ENCODE results near the gene METTL1.
A peak's percentile ranks its signal among the peaks of the same experiment; 100 is the strongest.

The METTL1 gene

GRCh38 chr12:57727758-57728395, 44.0 kb downstream of the METTL1 start:
- Histone ChIP-seq H3K27me3 (ENCODE audit: control insufficient read depth in 3 of 3, insufficient read depth in 3 of 3, low read depth in 1 of 3, low read length in 3 of 3) (peaks cover 0 to 83% (median 18%) of the 10 kb centered on the region in 3 experiments), H2AK5ac (ENCODE audit: low read depth, low read length) (no peak overlapping the region), H4K8ac (ENCODE audit: low read depth, low read length) (no peak overlapping the region), H3K79me1 (ENCODE audit: low read depth, low read length) (no peaks in the 10 kb centered on the region), H3K9me3 (replicated peaks in 1 of 2; ENCODE audit: control insufficient read depth in 2 of 2, insufficient read depth in 1 of 2, low read depth in 1 of 2, low read length in 2 of 2) (peaks cover 0 to 3% of the 10 kb centered on the region in 2 donors), H3K4ac (ENCODE audit: low read length) (no peak overlapping the region), H3K23ac (ENCODE audit: low read depth, low read length, poor library complexity) (peak overlapping the region; percentile 97), H3K9ac (ENCODE audit: low read depth, low read length, poor library complexity) (no peak overlapping the region), H2BK5ac (ENCODE audit: low read length) (no peak overlapping the region), H3K14ac (ENCODE audit: low read length) (no peak overlapping the region), H2BK120ac (ENCODE audit: low read depth, low read length) (no peak overlapping the region), H2BK12ac (ENCODE audit: low read length) (no peak overlapping the region), H2BK15ac (ENCODE audit: low read length) (no peak overlapping the region), H3K4me1 (ENCODE audit: control insufficient read depth in 2 of 2, insufficient read depth in 1 of 2, low read depth in 1 of 2, low read length in 2 of 2) (peaks cover 0 to 7% of the 10 kb centered on the region in 2 donors), H3K27ac (replicated peaks; ENCODE audit: low read length) (no peak overlapping the region), H3K18ac (ENCODE audit: low read length) (no peak overlapping the region), H2AFZ (ENCODE audit: low read length) (no peak overlapping the region), H3K36me3 (replicated peaks in 1 of 2; ENCODE audit: control insufficient read depth in 2 of 2, insufficient read depth in 2 of 2, low read length in 2 of 2) (peaks cover 0 to 56% of the 10 kb centered on the region in 2 donors), H3K4me2 (ENCODE audit: insufficient read depth, low read length, poor library complexity, severe bottlenecking) (no peak overlapping the region), H3K4me3 (ENCODE audit: low read length in 2 of 2) (no peak overlapping the region), H4K91ac (ENCODE audit: low read depth, low read length, poor library complexity) (no peak overlapping the region)
- no CpG with 5 or more reads among the region's 21 CpGs for WGBS, 2 donors (ENCODE audit: extremely low coverage in 2 of 2, insufficient read length in 2 of 2, insufficient replicate concordance in 1 of 2)
- DNase-seq (ENCODE audit: low spot score): no peak

GRCh38 chr12:57726884-57727757, 44.8 kb downstream of the METTL1 start:
- no peak for DNase-seq (ENCODE audit: low spot score)
- H3K4ac ChIP-seq (ENCODE audit: low read length): no peak overlapping the region
- H3K23ac ChIP-seq (ENCODE audit: low read depth, low read length, poor library complexity): peak overlapping the region; percentile 97
- H3K4me2 ChIP-seq (ENCODE audit: insufficient read depth, low read length, poor library complexity, severe bottlenecking): peak overlapping the region; percentile 99
- H2BK120ac ChIP-seq (ENCODE audit: low read depth, low read length): no peak overlapping the region
- H3K27ac ChIP-seq (replicated peaks; ENCODE audit: low read length): no peak overlapping the region
- peak overlapping the region; percentile 54 for H3K9ac ChIP-seq (ENCODE audit: low read depth, low read length, poor library complexity)
- peak overlapping the region in 1 of 2 donors; percentile 79 for H3K4me3 ChIP-seq (ENCODE audit: low read length in 2 of 2)
- no peaks in the 10 kb centered on the region for H3K79me1 ChIP-seq (ENCODE audit: low read depth, low read length)
- H3K14ac ChIP-seq (ENCODE audit: low read length): no peak overlapping the region
- H3K18ac ChIP-seq (ENCODE audit: low read length): peak overlapping the region; percentile 83
- peak overlapping the region; percentile 49 for H4K8ac ChIP-seq (ENCODE audit: low read depth, low read length)
- H3K27me3 ChIP-seq (ENCODE audit: control insufficient read depth in 3 of 3, insufficient read depth in 3 of 3, low read depth in 1 of 3, low read length in 3 of 3): peaks cover 0 to 75% (median 18%) of the 10 kb centered on the region in 3 experiments
- WGBS, 2 donors (ENCODE audit: extremely low coverage in 2 of 2, insufficient read length in 2 of 2, insufficient replicate concordance in 1 of 2): no CpG with 5 or more reads among the region's 76 CpGs
- peak overlapping the region; percentile 42 for H2BK12ac ChIP-seq (ENCODE audit: low read length)
- no peak overlapping the region for H4K91ac ChIP-seq (ENCODE audit: low read depth, low read length, poor library complexity)
- peak overlapping the region; percentile 30 for H2BK15ac ChIP-seq (ENCODE audit: low read length)
- peak overlapping the region; percentile 45 for H2BK5ac ChIP-seq (ENCODE audit: low read length)
- H3K36me3 ChIP-seq (replicated peaks in 1 of 2; ENCODE audit: control insufficient read depth in 2 of 2, insufficient read depth in 2 of 2, low read length in 2 of 2): peaks cover 0 to 50% of the 10 kb centered on the region in 2 donors
- H3K4me1 ChIP-seq (ENCODE audit: control insufficient read depth in 2 of 2, insufficient read depth in 1 of 2, low read depth in 1 of 2, low read length in 2 of 2): peaks cover 0 to 7% of the 10 kb centered on the region in 2 donors
- peak overlapping the region; percentile 53 for H2AK5ac ChIP-seq (ENCODE audit: low read depth, low read length)
- peaks cover 0 to 3% of the 10 kb centered on the region in 2 donors for H3K9me3 ChIP-seq (replicated peaks in 1 of 2; ENCODE audit: control insufficient read depth in 2 of 2, insufficient read depth in 1 of 2, low read depth in 1 of 2, low read length in 2 of 2)
- H2AFZ ChIP-seq (ENCODE audit: low read length): no peak overlapping the region

GRCh38 chr12:57726151-57726883, 45.6 kb downstream of the METTL1 start:
- peak overlapping the region; percentile 45 for H2BK5ac ChIP-seq (ENCODE audit: low read length)
- H3K36me3 ChIP-seq (replicated peaks in 1 of 2; ENCODE audit: control insufficient read depth in 2 of 2, insufficient read depth in 2 of 2, low read length in 2 of 2): peaks cover 0 to 50% of the 10 kb centered on the region in 2 donors
- H2AK5ac ChIP-seq (ENCODE audit: low read depth, low read length): peak overlapping the region; percentile 46
- peak overlapping the region; percentile 99 for H3K4me2 ChIP-seq (ENCODE audit: insufficient read depth, low read length, poor library complexity, severe bottlenecking)
- no peak overlapping the region for H3K27ac ChIP-seq (replicated peaks; ENCODE audit: low read length)
- peak overlapping the region; percentile 57 for H3K23ac ChIP-seq (ENCODE audit: low read depth, low read length, poor library complexity)
- H3K18ac ChIP-seq (ENCODE audit: low read length): peak overlapping the region; percentile 75
- no peak overlapping the region for H3K4ac ChIP-seq (ENCODE audit: low read length)
- H4K8ac ChIP-seq (ENCODE audit: low read depth, low read length): peak overlapping the region; percentile 97
- H2BK12ac ChIP-seq (ENCODE audit: low read length): no peak overlapping the region
- H3K4me1 ChIP-seq (ENCODE audit: control insufficient read depth in 2 of 2, insufficient read depth in 1 of 2, low read depth in 1 of 2, low read length in 2 of 2): peaks cover 0 to 7% of the 10 kb centered on the region in 2 donors
- H3K79me1 ChIP-seq (ENCODE audit: low read depth, low read length): no peaks in the 10 kb centered on the region
- no CpG with 5 or more reads among the region's 79 CpGs for WGBS, 2 donors (ENCODE audit: extremely low coverage in 2 of 2, insufficient read length in 2 of 2, insufficient replicate concordance in 1 of 2)
- H2BK15ac ChIP-seq (ENCODE audit: low read length): peak overlapping the region; percentile 30
- H3K4me3 ChIP-seq (ENCODE audit: low read length in 2 of 2): peak overlapping the region in 1 of 2 donors; percentile 79
- H3K27me3 ChIP-seq (ENCODE audit: control insufficient read depth in 3 of 3, insufficient read depth in 3 of 3, low read depth in 1 of 3, low read length in 3 of 3): peaks cover 0 to 68% (median 18%) of the 10 kb centered on the region in 3 experiments
- peak overlapping the region; percentile 85 for H3K9ac ChIP-seq (ENCODE audit: low read depth, low read length, poor library complexity)
- peaks cover 0 to 3% of the 10 kb centered on the region in 2 donors for H3K9me3 ChIP-seq (replicated peaks in 1 of 2; ENCODE audit: control insufficient read depth in 2 of 2, insufficient read depth in 1 of 2, low read depth in 1 of 2, low read length in 2 of 2)
- H4K91ac ChIP-seq (ENCODE audit: low read depth, low read length, poor library complexity): no peak overlapping the region
- no peak overlapping the region for H2AFZ ChIP-seq (ENCODE audit: low read length)
- H2BK120ac ChIP-seq (ENCODE audit: low read depth, low read length): no peak overlapping the region
- peak; percentile 78 for DNase-seq (ENCODE audit: low spot score)
- peak overlapping the region; percentile 23 for H3K14ac ChIP-seq (ENCODE audit: low read length)
